NB4 (cell line): Measurements from ENCODE around the gene TTC19.

Source experiments
- POLR2A ChIP-seq: IDR thresholded peaks from 2 replicates; pipeline ENCODE4 v1.6.1; 2011; ENCODE audit warnings: mild to moderate bottlenecking; ENCODE audit not compliant: insufficient read length; ENCODE audit errors: extremely low read depth
- TF ChIP-seq, protein P1 (sequence below): IDR thresholded peaks from one replicate; pipeline ENCODE4 v1.5.1; 2012; ENCODE audit warnings: low read depth, low read length
- TF ChIP-seq, protein P2 (sequence below): IDR thresholded peaks from 2 replicates; pipeline ENCODE4 v1.6.1; 2011; ENCODE audit warnings: low read depth, low read length

DNA sequence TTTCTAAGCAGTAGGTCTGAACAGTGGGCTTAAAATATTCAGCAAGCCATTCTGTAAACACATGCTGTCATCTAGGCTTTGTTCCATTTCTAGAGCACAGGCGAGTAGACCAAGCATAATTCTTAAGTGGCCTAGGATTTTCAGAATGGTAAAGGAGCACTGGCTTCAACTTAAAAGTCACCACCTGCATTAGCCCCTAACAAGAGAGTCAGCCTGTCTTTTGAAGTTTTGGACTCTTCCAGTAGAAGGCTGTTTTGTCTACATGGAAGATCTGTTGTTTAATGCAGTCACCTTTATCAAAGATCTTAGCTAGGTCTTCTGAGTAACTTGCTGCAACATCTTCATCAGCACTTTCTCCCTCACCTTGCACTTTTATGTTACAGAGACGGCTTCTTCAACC, 36.6 kb downstream of the TTC19 start:
- TF ChIP-seq POLR2A, result no peak
- TF ChIP-seq, protein P1, sequence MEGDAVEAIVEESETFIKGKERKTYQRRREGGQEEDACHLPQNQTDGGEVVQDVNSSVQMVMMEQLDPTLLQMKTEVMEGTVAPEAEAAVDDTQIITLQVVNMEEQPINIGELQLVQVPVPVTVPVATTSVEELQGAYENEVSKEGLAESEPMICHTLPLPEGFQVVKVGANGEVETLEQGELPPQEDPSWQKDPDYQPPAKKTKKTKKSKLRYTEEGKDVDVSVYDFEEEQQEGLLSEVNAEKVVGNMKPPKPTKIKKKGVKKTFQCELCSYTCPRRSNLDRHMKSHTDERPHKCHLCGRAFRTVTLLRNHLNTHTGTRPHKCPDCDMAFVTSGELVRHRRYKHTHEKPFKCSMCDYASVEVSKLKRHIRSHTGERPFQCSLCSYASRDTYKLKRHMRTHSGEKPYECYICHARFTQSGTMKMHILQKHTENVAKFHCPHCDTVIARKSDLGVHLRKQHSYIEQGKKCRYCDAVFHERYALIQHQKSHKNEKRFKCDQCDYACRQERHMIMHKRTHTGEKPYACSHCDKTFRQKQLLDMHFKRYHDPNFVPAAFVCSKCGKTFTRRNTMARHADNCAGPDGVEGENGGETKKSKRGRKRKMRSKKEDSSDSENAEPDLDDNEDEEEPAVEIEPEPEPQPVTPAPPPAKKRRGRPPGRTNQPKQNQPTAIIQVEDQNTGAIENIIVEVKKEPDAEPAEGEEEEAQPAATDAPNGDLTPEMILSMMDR, result no peak
- TF ChIP-seq, protein P2, sequence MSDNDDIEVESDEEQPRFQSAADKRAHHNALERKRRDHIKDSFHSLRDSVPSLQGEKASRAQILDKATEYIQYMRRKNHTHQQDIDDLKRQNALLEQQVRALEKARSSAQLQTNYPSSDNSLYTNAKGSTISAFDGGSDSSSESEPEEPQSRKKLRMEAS, result no peak
